ENCODE data around the gene GNG3. TPM values are rescaled to one million over a fixed set of nuclear protein-coding genes. Genes with fewer than 3 reads are reported as not detected.
A peak's percentile ranks its signal among the peaks of the same experiment; 100 is the strongest.
"Not testable (repeated sequence)": the region's sequence is repeated elsewhere in the genome, so short reads cannot be mapped to it uniquely, and the experiment has no call there.

GNG3 gene
- total RNA-seq, 2 experiments from 2014 or later, result not detected

DNA sequence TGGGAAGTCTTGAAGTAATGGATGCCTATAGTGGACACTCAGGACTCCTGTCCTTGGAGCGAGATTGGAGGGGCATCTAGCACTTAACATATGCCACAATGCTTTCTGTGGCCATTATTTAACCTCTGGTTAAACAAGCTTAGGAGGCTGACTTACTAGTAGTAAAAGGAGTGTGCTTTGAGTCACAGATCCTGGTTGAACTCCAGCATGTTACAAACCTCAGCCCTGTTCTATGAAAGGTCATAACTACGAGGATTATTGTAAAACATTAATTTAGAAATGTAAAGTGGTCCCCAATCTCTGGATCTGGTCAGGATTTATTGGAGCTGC is 34.3 kb upstream of the GNG3 start:
- ATAC-seq (no peak), DNase-seq (no peak)
- ChIA-PET POLR2A (interaction anchor here (1.3 to 6.0 kb wide), 6 partner anchors 8 to 168 kb away, joined by 3 to 39 read pairs (median 21); partner anchors contain the start of genes BSCL2, C11orf98, CSKMT and GNG3), CTCF (interaction anchor here (1.0 to 3.3 kb wide), 4 partner anchors 22 to 74 kb away, joined by 3 to 12 read pairs (median 3); partner anchors contain the start of genes B3GAT3 and EML3)
- H3K36me3 Mint-ChIP-seq (ENCODE audit: low read depth), result peaks cover 62% of the 10 kb centered on the region
- peaks cover 68% of the 10 kb centered on the region for H3K4me1 Mint-ChIP-seq (ENCODE audit: low read depth)
- H3K27me3 Mint-ChIP-seq (ENCODE audit: low read depth), result no peaks in the 10 kb centered on the region
- no peaks in the 10 kb centered on the region for H3K9me3 Mint-ChIP-seq (ENCODE audit: insufficient read depth)
- peak overlapping the region; percentile 99 for H3K27ac Mint-ChIP-seq
- peak overlapping the region; percentile 99 for H3K4me3 Mint-ChIP-seq

DNA sequence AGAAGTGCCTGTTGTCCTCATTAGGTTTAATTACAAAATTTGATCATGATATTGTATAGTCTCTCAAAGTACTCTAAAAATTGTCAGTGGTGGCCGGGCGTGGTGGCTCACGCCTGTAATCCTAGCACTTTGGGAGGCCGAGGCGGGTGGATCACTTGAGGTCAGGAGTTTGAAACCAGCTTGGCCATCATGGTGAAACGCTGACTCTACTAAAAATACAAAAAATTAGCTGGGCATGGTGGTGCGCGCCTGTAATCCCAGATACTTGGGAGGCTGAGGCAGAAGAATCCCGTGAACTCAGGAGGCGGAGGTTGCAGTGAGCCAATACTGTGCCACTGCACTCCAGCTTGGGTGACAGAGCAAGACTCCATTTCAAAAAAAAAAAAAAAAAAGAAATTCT is 32.1 kb upstream of the GNG3 start:
- peaks cover 65% of the 10 kb centered on the region for H3K4me1 Mint-ChIP-seq (ENCODE audit: low read depth)
- POLR2A ChIA-PET, result interaction anchor here (1.0 to 4.8 kb wide), 7 partner anchors 8 to 166 kb away, joined by 3 to 32 read pairs (median 6); partner anchors contain the start of genes C11orf98, CSKMT and TUT1

DNA sequence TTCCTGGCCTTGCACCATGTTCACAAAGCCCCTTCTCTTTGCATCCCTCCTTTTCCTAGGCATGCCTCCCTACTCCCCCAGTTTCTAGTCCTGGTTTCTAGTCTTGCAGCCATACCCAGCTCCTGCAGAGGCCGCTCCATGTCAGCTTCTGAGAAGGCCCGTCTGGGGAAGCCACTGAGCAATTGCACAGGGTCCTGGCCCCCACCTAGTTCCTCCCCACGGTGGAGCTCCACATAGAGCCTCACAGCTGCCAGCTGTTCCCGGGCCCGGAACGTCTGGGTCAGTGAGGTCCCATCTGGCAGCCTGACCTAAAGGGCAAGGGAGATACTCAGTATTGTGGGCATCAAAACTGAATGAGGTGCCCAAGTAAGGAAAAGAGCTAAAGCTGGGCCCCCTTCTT is 30.8 kb upstream of the GNG3 start:
- CTCF ChIA-PET, result interaction anchor here (1.3 to 7.0 kb wide), 5 partner anchors 12 to 84 kb away, joined by 3 to 77 read pairs (median 5); partner anchors contain the start of genes C11orf98, MTA2 and TUT1
- H3K4me3 Mint-ChIP-seq, result peak overlapping the region; percentile 47

More for the DNA sequence above, 32.1 kb upstream of the GNG3 start:
- DNase-seq; H3K4me3 Mint-ChIP-seq; ATAC-seq; H3K27me3 Mint-ChIP-seq (ENCODE audit: low read depth); H3K27ac Mint-ChIP-seq; H3K9me3 Mint-ChIP-seq (ENCODE audit: insufficient read depth): not testable (repeated sequence)
- H3K36me3 Mint-ChIP-seq (ENCODE audit: low read depth), result peaks cover 58% of the 10 kb centered on the region
- CTCF ChIA-PET, result interaction anchor here (1.2 to 1.6 kb wide), 2 partner anchors 52 to 111 kb away, joined by 3 to 4 read pairs; partner anchors contain the start of genes HNRNPUL2 and TTC9C

DNA sequence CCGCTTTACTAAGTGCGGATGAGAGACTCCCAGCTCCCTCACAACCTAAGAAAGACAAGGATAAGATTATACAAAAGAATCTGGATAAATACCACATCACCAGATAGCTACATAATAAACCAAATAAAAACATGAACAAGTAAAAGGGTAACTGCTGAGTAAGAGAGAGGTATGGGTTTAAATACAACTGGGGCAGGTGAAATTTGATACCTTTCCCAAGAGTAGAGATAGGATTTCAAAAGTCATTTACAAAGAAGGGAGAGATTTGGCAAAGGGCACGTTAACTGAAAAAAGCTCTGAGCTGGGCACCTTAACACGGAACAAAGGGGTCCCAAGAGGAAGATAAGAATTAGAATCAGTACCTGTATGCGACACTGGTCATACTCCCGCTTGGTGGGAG is 30.3 kb upstream of the GNG3 start:
- H3K27me3 Mint-ChIP-seq (ENCODE audit: low read depth), result no peaks in the 10 kb centered on the region
- H3K36me3 Mint-ChIP-seq (ENCODE audit: low read depth), result peaks cover 48% of the 10 kb centered on the region
- H3K27ac Mint-ChIP-seq, result peak overlapping the region; percentile 87
- DNase-seq (no peak), ATAC-seq (no peak)
- CTCF ChIA-PET, result interaction anchor here (1.3 to 7.0 kb wide), 5 partner anchors 13 to 85 kb away, joined by 3 to 77 read pairs (median 5); partner anchors contain the start of genes C11orf98, MTA2 and TUT1
- POLR2A ChIA-PET, result interaction anchor here (1.3 to 4.8 kb wide), 5 partner anchors 10 to 179 kb away, joined by 3 to 32 read pairs (median 8); partner anchors contain the start of genes C11orf98, CSKMT and INTS5
- peak overlapping the region; percentile 47 for H3K4me3 Mint-ChIP-seq
- peaks cover 59% of the 10 kb centered on the region for H3K4me1 Mint-ChIP-seq (ENCODE audit: low read depth)
- no peaks in the 10 kb centered on the region for H3K9me3 Mint-ChIP-seq (ENCODE audit: insufficient read depth)

More for the DNA sequence above, 30.8 kb upstream of the GNG3 start:
- H3K36me3 Mint-ChIP-seq (ENCODE audit: low read depth), result peaks cover 50% of the 10 kb centered on the region
- peaks cover 60% of the 10 kb centered on the region for H3K4me1 Mint-ChIP-seq (ENCODE audit: low read depth)
- no peak for ATAC-seq
- no peak for DNase-seq
- POLR2A ChIA-PET, result interaction anchor here (1.0 to 4.8 kb wide), 7 partner anchors 9 to 179 kb away, joined by 3 to 32 read pairs (median 3); partner anchors contain the start of genes C11orf98, CSKMT, INTS5 and TUT1
- no peaks in the 10 kb centered on the region for H3K27me3 Mint-ChIP-seq (ENCODE audit: low read depth)
- no peak overlapping the region for H3K27ac Mint-ChIP-seq
- no peaks in the 10 kb centered on the region for H3K9me3 Mint-ChIP-seq (ENCODE audit: insufficient read depth)

DNA sequence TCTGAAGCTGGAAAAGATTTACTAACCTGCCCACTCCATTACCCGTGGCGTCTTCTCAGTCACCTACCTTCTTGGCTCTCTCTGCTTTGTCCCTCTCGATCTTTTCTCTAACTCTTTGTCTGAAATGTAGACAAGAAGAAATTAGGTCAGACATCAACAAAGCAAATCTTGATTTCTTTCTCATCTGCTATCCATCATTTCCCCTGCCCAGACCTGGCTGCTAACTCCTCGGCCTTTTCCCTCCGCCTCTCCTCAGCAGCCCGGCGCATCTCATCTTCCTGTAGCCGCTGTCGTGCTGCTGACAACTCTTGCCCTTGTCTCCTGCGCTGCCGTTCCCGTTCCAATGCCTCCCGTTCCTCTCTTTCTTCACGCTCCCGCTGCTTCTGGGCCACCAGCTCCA is 29.8 kb upstream of the GNG3 start:
- Mint-ChIP-seq H3K27ac (peak overlapping the region; percentile 87), H3K4me1 (ENCODE audit: low read depth) (peaks cover 54% of the 10 kb centered on the region)
- CTCF ChIA-PET, result interaction anchor here (1.4 to 7.0 kb wide), 4 partner anchors 13 to 85 kb away, joined by 4 to 77 read pairs (median 6); partner anchors contain the start of genes C11orf98, MTA2 and TUT1

DNA sequence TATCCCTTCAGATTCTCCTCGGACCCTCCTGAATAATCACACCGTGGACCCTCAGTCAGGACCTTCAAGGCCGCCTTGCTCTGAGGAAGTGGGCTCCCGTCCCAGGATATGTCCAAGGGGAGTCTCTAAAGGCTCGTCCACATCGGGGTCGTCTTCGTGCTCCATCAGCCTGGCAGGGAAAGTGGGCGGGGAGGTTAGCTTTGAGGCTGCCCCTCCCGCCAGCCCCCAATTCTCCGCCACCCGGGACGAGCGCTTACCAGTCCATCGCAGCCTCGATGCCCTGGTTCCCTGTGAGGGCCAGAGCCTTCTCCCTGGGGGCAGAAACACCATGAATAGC is 29.1 kb upstream of the GNG3 start:
- ChIA-PET CTCF (interaction anchor here (7.0 kb wide), 1 partner anchor 16 kb away, joined by 77 read pairs; no protein-coding TSS in a partner anchor), POLR2A (interaction anchor here (0.6 to 3.4 kb wide), 8 partner anchors 14 to 176 kb away, joined by 3 to 24 read pairs (median 4); partner anchors contain the start of genes C11orf98, CSKMT, INTS5 and TUT1)
- Mint-ChIP-seq H3K36me3 (ENCODE audit: low read depth) (peaks cover 36% of the 10 kb centered on the region), H3K27ac (peak overlapping the region; percentile 87), H3K9me3 (ENCODE audit: insufficient read depth) (no peaks in the 10 kb centered on the region), H3K4me3 (peak overlapping the region; percentile 92), H3K4me1 (ENCODE audit: low read depth) (peaks cover 47% of the 10 kb centered on the region), H3K27me3 (ENCODE audit: low read depth) (no peaks in the 10 kb centered on the region)
- DNase-seq (no peak), ATAC-seq (no peak)

More for the DNA sequence above, 29.8 kb upstream of the GNG3 start:
- POLR2A ChIA-PET, result interaction anchor here (1.3 to 4.8 kb wide), 3 partner anchors 13 to 164 kb away, joined by 3 to 32 read pairs (median 8); partner anchors contain the start of genes C11orf98, CSKMT and INTS5
- peaks cover 43% of the 10 kb centered on the region for H3K36me3 Mint-ChIP-seq (ENCODE audit: low read depth)
- H3K27me3 Mint-ChIP-seq (ENCODE audit: low read depth), result no peaks in the 10 kb centered on the region
- no peaks in the 10 kb centered on the region for H3K9me3 Mint-ChIP-seq (ENCODE audit: insufficient read depth)
- peak overlapping the region; percentile 92 for H3K4me3 Mint-ChIP-seq
- ATAC-seq, result no peak
- no peak for DNase-seq

DNA sequence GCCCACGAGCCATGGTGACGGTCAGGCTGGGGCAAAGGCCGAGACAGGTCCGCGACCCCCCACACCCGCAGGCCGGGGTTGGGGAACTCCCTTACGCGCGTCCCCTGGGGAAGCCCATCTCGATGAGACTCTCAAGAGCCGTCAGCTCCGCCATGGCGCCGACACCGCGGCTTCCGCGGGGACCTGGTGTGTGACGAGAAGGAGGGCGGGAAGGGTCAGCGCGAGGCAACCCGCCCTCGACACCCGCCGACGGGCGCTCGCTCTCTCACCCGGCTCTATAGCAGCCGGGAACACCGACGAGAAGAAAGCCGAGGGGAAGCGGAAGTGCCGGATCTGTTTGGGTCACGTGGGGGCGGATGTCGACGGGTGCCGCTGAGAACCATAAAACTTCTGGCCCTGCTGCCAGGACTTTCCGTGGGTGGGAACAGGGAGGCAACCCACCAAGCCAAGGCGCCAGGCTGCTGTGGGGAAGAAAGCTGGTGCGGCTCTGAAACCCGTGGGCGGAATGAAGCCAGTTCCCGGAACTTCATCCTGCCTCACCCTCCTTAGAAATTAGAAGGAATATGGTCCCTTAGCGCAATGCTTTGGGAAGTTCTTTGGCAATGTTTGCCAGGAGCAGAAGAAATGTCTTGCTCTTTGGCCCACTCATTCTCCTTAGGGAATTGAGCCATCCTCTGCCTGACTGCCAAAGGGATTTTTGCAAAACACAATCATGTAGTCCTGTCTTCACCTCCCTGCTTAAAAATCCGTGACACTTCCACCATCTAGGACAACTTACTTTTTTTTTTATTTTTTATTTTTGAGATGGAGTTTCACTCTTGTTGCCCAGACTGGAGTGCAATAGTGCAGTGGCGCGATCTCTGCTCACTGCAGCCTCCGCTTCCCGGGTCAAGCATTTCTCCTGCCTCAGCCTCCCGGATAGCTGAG is 28.4 kb upstream of the GNG3 start, which contains the start of gene UBXN1:
Gene UBXN1 (minus strand): TSS at position 304 of the 927 bp plus-strand sequence. CDS start 150 bp downstream, at position 154.
- ATAC-seq (peak; percentile 88), DNase-seq (peak; percentile 89)
- peaks cover 30% of the 10 kb centered on the region for H3K36me3 Mint-ChIP-seq (ENCODE audit: low read depth)
- CTCF ChIA-PET, result interaction anchor here (1.3 to 7.0 kb wide), 7 partner anchors 7 to 66 kb away, joined by 4 to 77 read pairs (median 13); partner anchors contain the start of genes C11orf98, CSKMT, LBHD1 and LRRN4CL
- peaks cover 42% of the 10 kb centered on the region for H3K4me1 Mint-ChIP-seq (ENCODE audit: low read depth)
- POLR2A ChIA-PET, result interaction anchor here (0.6 to 3.4 kb wide), 12 partner anchors 10 to 1698 kb away, joined by 3 to 24 read pairs (median 4); partner anchors contain the start of genes C11orf98, CSKMT, INTS5 and LRRN4CL
- H3K27me3 Mint-ChIP-seq (ENCODE audit: low read depth), result no peaks in the 10 kb centered on the region
- no peaks in the 10 kb centered on the region for H3K9me3 Mint-ChIP-seq (ENCODE audit: insufficient read depth)
- H3K27ac Mint-ChIP-seq, result peak within 1 kb of the TSS; percentile 87
- H3K4me3 Mint-ChIP-seq, result peak within 1 kb of the TSS; percentile 92

DNA sequence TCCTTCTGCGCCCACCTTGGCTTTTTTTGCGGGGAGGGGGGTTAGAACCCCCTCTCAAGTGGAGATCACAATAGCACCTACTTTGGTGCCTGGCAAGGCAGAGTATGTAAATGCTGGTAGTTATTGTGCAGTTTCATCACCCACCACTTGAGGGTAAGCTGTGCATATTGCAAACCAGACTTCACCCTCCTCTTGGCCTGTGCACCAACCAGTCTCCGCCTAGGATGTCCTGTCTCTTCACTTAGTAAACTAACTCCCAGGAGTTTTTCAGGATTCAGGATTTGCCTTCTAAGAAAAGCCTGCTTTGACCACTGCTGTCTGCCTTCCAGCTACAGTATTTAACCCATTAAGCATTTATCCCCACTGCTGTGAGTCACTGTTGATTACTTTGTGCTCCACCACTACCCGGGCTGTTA is 26.6 kb upstream of the GNG3 start:
- Mint-ChIP-seq H3K27me3 (ENCODE audit: low read depth) (no peaks in the 10 kb centered on the region), H3K36me3 (ENCODE audit: low read depth) (peaks cover 24% of the 10 kb centered on the region), H3K4me1 (ENCODE audit: low read depth) (peaks cover 39% of the 10 kb centered on the region), H3K4me3 (no peak overlapping the region), H3K9me3 (ENCODE audit: insufficient read depth) (no peaks in the 10 kb centered on the region), H3K27ac (peak overlapping the region; percentile 55)
- ATAC-seq, result peak; percentile 79
- POLR2A ChIA-PET, result interaction anchor here (0.7 to 3.4 kb wide), 13 partner anchors 8 to 200 kb away, joined by 3 to 24 read pairs (median 3); partner anchors contain the start of genes C11orf98, CSKMT, LBHD1 and LRRN4CL
- CTCF ChIA-PET, result interaction anchor here (0.6 to 7.0 kb wide), 41 partner anchors 9 to 286 kb away, joined by 3 to 77 read pairs (median 5); partner anchors contain the start of genes B3GAT3, BSCL2, C11orf98 and CSKMT
- peak; percentile 71 for DNase-seq

DNA sequence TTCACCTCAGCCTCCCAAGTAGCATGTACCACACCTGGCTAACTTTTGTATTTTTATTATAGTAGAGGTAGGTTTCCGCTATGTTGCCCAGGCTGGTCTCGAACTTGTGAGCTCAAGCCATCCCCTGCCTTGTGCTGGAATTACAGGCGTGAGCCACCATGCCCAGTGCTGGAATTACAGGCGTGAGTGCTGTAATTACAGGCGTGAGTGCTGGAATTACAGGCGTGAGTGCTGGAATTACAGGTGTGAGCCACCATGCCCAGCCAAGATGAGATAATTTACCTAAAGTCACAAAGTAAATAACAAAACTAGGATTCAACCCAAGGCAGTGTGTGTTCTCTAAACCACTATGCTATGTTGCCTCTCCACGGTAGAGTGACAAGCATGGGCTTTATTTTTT is 25.0 kb upstream of the GNG3 start:
- ChIA-PET POLR2A (no interaction called here), CTCF (interaction anchor here (7.0 kb wide), 1 partner anchor 12 kb away, joined by 77 read pairs; no protein-coding TSS in a partner anchor)
- no peak overlapping the region for H3K27ac Mint-ChIP-seq

DNA sequence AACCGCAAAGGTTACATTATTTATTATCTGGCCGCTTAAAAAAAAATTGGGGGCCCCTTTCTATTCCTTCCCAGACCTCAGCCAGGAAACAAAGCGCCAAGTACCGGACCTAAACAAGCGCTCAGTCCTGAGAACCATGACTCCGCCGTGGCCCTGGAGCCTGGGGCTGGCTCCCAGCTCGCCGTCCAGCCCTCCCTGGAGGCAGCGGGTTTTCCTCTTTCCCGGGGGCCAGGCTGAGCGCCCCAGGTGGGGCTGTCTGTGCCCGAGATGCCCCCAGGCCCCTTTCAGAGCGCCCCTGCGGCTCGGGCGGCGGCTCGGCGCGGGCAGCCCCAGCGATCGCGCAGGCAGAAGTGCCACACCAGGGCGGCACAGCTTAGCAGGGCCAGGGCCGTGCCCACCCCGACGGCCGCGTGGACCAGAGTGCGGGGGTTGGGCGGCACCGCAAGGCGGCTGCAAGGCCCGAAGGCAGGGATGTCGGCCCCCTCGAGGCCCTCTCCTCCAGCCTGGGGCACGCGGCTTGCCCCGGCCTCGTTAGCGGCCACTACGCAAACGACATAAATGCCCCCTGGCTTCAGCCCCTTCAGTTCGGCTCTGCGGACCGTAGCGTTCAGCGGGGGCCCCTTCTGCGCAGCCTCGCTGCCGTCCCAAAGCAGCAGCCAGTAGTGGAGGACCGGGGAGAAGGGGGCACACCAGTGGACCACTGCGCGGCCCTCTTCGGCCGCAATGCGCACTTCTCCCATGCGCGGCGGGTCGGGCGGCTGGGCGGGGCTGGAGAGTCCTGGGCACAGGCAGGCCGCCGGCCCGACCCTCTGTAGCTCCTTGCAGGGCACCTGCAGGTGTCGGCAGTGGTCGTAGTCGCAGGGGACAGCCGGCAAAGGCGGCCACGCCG is 19.7 kb upstream of the GNG3 start:
- H3K9me3 Mint-ChIP-seq (ENCODE audit: insufficient read depth), result no peaks in the 10 kb centered on the region
- H3K27ac Mint-ChIP-seq, result no peak overlapping the region
- ChIA-PET POLR2A (no interaction called here), CTCF (interaction anchor here (1.2 to 3.6 kb wide), 5 partner anchors 7 to 95 kb away, joined by 3 to 24 read pairs (median 5); partner anchors contain the start of genes C11orf98, CSKMT, LBHD1 and TUT1)
- peaks cover 14% of the 10 kb centered on the region for H3K36me3 Mint-ChIP-seq (ENCODE audit: low read depth)
- H3K4me3 Mint-ChIP-seq, result no peak overlapping the region
- peaks cover 10% of the 10 kb centered on the region for H3K27me3 Mint-ChIP-seq (ENCODE audit: low read depth)
- H3K4me1 Mint-ChIP-seq (ENCODE audit: low read depth), result no peaks in the 10 kb centered on the region
- ATAC-seq (no peak), DNase-seq (no peak)

More for the DNA sequence above, 25.0 kb upstream of the GNG3 start:
- Mint-ChIP-seq H3K4me3 (no peak overlapping the region), H3K27me3 (ENCODE audit: low read depth) (peaks cover 5% of the 10 kb centered on the region), H3K36me3 (ENCODE audit: low read depth) (peaks cover 11% of the 10 kb centered on the region), H3K4me1 (ENCODE audit: low read depth) (peaks cover 25% of the 10 kb centered on the region), H3K9me3 (ENCODE audit: insufficient read depth) (no peaks in the 10 kb centered on the region)
- no peak for ATAC-seq
- DNase-seq, result no peak
